ENCODE data around the gene KSR2.

The KSR2 gene

DNA sequence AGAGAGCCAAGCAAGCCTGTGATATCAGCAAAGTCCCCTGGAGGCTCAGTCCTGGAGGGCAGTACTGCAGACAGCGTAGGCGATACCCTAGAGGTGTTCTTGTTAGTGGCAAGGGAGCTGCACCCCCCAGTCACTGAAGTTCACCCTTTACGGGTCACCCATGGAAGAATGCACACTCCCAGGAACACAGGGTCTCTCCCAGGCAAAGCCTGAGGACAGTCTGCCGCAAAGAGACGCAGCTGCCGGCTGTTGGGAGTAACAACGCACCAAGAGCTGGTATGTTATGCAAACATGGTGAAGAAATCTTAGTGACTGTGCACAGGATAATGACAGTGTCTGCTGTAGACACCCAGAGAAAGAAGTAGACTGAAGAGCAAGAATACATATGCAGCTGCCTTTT, 563.9 kb downstream of the KSR2 start:
- DNase-seq (ENCODE audit: low read depth in 3 of 3): no peak

DNA sequence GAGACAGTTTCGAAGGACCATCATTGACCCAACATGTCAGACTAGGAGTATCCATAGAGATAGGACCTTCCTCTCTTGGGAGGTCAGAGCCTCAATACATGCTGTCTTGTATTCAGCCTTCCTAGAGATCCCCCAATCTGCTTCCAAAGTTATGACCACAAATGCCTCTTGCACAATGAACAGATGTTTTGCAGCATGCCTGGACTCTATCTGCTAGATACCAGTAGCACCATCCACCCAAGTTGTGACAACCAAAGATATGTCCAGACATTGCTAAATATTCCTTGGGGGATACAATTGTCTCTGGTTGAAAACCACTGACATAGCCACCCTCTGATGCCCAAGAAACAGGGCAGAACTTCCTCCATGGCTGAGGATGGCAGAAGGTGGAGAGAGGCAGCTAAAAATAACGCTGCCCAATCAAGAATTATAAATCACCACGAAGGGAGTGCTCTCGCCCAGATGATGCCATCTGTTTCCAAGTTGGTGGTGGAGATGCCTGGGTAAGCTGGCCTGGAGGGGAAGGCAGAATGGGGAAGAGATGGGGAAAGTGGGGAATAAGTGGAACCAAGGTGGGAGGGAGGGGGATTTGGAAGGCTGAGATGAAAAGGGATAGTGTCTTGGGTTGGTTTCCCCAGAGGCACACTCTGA, 564.5 kb downstream of the KSR2 start:
- no peak for DNase-seq (ENCODE audit: low read depth in 3 of 3)

DNA sequence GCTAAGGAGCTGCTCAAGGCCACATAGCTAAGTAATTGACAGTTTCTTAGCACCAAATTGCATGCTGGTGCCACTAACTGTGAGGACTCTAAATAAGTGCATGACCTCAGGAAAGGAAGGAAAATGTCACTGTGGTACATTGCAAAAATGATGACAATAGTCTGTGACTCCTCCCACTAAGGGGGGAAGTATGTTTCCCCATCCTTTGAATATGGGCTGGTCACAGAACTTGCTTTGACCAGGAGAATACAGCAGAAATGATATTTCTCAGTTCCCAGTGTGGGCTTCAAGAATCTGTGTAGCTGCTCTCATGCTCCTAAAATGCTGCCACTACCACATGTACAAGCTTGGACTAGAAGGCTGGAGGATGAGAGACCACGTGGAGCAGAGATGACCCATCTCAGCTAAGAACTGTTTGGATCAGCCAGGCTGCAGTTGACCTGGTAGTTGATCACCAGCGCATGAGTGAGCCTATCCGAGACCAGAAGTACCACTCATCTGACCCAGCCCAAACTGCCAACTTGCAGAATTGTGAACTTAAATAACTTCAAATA, 565.1 kb downstream of the KSR2 start:
- no peak for DNase-seq (ENCODE audit: low read depth in 3 of 3)
